Renal pelvis (tissue), 4 donors: Measurements from ENCODE around the gene CIITA. TPM values are rescaled to one million over a fixed set of nuclear protein-coding genes. Genes with fewer than 3 reads are reported as not detected.
"Not testable (repeated sequence)": the region's sequence is repeated elsewhere in the genome, so short reads cannot be mapped to it uniquely, and the experiment has no call there.

Experiments
- DNase-seq: peaks from one replicate; pipeline ENCODE4 v3.0.0-alpha.2; 2013
- polyA plus RNA-seq, 3 donors: library from polyadenylated mRNA; unstranded; fragments of 120-200 nt; gene quantifications; one replicate each; pipeline ENCODE4 v1.2.1, GENCODE V29; 2013; ENCODE audit not compliant: insufficient read length in 3 of 3

The CIITA gene
- polyA plus RNA-seq, 3 donors: 3.6 to 7.0 (median 6.7) TPM

DNA sequence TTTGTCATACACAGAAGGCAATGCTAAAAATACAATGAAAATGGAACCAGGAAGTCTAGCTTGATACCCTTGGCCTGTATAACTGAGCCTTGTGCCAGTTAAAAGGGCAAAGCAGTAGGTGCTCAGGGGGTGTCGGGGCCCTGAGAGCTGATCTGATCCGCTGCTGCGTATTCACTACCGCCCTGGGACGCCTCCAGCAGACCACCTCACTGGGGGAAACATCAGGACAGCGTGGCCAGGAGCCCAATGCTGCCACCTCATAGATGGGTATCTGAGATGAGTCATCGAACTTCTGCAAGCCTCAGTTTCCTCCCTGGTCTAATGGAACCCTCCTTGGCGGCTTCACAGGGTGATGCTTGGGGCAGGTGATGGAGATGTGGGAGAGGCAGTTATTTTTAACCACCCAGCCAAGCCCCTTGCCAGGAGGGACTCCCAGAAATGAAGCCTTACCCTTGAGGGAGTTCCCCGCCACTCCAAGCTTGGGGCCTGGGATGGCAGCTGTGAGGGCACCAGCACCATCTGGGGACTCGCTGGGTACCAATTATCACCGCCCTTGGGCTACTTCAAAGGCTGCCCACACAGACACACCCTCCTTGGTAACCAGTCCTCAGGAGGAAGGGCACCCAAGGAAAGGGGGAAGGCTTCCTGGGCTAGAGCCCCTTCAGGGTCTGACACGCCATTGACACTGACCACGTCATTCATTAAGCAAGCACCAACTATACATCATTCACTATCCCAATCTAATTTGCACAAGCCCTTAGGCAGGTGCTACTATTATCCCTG is 57.5 kb downstream of the CIITA start:
- no peak for DNase-seq

DNA sequence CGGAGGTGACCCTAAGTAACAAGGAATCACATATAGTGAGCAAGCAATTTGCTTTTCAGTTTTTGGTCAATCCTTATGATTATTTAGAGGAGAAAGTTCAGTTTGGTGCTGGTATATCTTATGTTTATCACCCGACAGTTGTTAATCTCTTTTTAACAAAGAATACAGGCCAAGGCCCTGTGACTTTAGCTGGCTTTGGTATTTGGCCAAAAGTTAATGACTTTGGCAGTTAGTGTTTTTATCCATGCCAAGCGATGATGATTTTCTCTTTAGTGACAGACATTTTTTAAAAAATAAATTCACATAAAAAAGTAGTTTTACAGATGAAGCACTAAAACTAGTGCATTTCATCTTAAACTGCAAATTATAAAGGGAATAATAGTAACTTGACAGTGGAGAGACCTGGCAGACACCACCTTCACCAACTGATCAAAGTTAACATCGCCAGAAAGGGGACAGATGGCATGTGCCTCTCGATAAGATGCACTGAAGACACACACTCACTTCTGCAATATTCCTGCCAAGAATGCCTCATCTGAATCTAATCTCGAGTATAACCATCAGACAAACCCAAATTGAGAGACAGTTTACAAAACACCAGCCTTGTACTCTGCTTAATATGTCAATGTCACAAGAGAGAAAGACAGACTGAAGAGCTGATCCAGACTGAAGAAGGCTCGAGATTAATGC is 58.4 kb downstream of the CIITA start:
- DNase-seq: no peak

DNA sequence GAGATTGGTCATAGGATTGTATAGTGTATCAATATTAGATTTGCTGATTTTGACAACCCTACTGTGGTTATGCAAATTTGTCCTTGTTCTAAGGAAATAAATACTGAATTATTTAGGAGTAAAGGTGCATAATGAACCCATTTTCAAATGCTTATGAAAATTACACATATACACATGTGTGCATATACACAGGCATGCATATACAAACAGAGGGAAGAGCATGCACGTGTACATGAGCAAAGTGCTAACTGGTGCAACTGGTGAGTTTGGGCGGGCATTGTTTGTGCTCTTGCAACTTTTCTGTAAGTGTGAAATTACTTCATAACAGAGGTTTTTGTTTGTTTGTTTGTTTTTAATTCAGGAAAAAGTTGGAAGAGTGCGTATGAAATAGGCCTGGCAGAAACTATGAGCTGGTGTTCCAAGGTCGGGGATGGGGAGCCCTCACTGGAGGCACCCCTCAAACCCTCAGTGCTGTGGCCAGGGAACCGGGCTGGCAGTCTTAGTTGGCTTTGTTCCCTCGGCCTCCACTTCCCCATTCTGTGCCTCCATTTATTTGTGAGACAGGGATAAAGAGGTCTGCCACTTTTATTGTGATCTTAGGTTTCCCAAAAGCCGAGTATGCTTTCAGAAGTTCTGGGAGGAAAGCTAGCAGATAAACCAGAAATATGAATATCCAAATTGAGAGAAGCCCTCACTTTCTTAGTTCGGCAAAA is 59.4 kb downstream of the CIITA start:
- DNase-seq: no peak

DNA sequence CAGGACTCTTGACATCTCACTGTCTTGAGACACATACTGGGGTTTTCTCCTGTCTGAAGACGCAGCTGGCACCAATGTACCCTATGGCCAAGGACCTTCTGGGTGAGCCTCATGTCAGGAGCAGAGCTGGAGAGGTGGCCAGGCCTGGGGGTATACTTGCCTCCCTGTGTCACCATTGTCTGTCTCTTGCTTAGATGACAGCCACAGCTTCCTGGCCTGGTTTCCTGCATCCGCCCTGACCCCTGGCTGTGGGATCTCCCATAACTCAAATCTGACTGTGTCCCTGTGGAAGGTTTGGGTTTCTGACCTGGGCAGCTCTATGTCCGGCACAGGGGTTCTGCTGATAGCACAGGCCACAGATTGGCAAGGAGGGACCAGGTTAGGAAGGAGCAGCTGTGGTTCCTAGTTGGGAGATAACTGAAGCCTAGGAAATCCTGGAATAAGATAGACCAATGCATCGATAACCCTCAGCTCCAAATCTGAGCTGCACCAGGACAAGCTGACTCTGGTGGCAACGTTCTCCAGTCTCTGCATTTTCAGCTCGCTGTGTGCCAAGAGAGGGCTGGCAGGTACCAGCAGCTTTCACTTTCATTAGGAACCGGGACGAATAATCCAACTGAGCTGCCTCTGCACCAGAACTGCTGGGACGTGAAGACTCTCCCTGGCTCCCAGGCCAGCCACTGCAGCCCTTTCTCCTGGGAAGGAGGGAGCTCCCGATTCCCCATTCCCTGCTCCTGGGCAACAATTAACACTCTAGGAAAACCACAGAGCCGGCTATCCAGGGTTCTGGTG is 60.3 kb downstream of the CIITA start:
- no peak for DNase-seq

DNA sequence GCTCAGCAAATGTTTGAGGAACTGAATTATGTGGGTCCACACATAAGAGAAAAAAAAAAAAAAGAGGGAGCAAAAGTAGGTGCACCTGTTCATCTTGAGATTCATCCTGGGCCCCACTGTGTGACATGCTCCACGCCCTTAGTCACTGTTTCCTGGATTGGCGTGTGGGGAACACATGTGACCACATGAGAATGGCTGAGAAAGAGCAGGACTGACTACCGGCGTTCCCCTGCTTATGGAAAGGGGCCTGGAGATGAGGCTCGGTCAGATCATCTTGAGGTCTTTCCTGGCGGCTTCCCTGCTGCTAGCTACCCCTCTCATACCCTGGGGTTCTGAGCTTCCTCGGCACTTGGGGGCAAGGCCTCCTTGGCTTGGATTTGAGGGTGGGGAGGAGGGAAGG is 61.3 kb downstream of the CIITA start:
- DNase-seq: no peak

DNA sequence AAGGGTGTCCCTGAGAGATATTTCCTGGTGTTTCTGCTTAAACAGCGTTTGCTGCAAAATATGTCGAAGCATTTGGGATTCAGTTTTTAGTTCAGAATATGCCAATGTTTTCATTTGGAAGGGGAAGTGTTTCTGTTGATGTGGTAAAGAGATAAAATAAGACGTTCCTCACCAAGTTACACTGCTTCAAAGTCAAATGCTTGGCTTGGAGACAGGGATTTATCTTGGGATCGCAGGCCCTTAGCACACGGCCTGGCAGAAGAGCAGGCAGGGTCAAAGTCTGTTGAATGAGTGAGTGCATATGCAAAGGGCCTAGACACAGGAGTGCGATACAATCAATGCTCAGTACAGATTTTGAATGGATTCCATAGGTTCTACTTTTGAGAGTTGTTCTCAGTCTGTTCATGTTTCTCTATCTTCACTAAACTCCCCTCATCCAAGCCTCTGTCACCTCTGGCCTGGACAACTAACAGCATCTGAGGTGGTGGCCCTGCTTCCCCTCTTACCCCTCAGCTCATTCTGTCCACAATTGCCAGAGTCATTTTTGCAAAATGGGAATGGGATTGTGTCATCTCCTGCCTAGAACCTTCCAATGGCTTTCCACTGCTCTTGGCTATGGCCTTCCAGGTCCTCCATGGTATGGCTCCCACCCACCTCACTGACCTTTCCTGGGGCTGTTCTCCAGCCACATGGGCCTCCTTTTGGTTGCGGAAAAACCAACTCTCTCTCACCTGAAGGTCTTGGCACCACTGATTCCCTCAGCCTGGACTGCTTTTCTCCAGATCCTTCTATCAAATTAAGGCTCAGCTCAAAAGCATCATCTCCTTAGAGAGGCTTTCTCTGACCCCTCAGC is 62.0 kb downstream of the CIITA start:
- no peak for DNase-seq

DNA sequence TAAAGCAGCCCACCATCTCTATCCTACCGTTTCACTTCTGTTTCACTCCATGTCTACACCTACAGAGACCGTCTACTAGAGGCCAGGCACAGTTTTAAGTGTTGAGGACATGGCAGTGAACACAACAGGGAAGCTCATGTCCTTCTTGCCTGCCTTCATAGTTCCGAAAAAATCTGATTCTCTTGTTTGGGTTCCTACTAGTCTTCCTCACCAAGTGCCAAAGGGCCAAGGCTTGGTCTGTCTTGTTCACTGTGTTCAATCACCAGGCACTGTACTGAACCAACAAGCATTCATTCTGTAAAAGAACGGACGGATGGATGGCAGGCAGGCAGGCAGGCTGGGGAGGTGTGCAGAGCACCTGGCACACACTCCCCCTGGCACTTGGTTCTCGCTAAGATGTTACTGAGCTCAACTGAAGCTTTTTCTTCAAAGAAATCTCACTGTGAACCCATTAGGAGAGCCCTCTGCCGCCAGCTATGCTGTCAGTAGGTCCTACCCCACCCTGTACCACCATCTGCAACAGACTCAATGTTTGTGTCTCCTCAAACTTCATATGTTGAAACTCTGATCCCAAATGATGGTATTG is 62.7 kb downstream of the CIITA start:
- no peak for DNase-seq

DNA sequence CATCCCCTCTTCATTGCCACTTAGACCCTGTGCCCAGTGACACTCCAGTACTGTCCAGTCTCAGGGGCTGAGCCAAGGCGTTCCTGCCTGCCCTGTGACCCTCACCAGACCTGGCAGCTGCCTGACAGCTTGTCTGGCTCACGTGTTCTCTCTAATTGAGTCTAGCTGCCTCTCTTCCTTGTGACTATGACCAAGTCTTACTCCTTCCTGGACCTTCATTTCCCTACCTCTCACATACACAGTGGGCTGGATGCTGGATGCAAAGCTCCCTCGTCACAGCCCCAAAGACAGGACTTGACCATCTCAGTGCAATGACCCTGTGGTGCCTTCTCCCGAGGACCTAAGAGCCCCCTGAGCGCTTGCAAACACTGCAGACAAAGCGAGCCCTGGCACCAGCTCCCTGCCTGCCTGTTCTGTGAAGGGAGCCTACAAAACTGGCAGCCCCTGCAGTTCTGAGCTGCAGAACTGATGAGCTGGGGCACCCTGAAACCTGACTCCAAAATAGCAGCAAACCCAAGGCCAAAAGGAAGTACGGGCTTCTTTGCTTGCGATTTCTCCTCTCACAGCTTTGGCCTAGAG is 63.6 kb downstream of the CIITA start:
- no peak for DNase-seq

DNA sequence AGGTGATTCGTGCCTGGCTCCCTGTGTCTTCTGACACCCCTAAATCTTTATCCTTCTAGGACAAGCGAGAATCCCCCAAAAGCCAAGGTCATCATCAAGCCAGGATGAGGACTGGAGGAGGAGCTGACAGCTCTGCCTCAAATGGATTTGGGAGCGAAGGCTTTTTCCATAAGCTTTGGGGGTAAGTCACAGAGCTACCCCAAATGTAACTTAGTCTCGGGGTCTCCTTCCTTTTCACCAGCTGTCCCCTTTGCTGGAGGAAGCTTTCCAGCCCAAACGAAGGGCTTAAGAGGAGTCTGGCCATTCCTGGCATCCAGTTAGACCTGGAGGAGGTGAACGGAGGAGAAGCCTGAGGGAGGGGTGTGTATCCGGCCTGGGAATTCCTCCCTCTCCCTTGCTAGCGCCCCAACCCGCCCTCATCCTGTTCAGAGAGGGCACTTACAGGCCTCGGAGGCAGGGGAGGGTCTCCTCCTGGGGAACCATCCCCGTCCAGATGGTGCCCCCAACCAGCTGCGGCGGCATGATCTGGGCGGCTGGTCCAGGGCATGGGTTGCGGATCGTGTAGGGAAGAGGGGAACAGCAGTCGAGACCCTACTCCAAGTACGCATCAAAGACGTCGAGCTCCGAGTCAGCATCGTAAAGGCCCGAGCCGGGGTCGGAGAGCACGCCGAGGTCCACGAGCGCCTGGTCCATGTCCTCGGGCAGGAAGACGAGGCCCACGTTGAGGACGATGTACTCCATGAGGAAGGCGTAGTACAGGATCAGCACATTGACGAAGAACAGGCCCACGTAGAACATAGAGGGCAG is 64.3 kb downstream of the CIITA start:
- DNase-seq: no peak

DNA sequence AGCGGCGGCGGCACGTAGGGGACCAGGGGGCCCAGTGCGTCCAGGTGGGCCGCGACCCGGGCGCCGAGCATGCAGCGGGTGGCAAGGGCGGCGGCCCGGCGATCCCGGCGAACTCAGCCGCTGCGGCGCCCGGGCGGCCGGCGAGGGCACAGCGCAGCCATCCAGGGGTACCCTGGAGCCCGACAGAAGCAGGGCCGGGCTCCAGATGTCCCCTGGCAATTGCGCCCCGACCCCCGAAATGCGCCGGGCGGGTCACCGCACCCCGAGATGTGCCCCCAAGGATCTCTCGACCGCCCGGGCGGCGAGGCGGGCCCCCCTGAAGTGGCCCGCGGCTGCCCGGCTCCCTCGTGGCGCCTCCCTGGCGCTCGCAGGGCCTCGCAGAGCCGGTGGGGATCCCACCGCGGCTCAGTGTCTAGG is 64.9 kb downstream of the CIITA start:
- not testable (repeated sequence) for DNase-seq

DNA sequence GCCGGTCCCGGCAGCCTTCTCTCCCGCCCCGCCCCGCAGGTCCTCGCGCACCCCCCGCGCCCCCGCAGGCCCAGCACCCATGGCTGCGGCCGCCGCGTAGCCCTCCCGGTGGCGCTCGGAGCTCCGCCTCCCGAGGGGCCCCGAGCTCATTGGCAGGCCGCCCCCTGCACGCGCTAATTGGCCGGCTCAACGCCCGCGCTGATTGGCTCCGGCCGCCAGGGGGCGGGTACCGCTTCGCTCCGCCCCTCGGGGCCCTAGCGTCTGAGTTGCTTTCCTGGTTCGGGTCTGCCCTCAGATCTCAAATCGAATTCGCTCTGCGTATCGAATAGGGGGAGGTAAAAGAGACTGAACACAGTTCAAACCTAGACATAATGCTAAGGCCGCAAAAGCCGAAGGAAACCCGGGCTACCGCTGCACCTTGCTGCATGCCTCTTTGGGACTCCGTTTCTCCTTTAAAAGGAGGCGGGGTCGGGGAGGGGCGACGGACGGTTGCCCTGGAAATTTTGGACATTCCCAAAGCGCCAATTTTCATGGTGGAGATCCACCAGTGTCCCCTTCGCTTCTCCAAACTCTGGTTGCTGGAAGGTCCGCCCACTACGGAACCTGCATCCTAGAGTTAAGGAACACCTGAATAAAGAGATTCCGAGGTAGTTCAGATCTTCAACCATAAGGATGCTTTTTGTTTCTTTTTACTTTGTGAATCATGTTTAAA is 65.5 kb downstream of the CIITA start, which contains the start of gene DEXI:
TSS of gene DEXI (minus strand) at position 117 of the 712 bp plus-strand sequence. CDS start 463 bp downstream, outside the sequence.
- DNase-seq: peak; percentile 91

DNA sequence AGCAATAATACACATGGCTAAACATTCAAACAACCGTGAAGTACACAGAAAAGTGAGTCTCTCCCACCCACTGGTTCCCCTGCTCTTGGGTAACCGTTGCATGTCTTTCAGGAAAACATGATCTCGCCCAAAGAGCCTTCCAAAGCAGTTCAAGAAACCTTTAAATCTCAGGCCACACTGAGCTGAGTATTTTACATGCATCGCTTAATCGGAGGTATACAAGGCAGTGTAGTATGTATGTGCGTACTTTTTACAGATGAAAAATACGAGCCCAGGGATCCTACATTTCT is 66.0 kb downstream of the CIITA start:
- no peak for DNase-seq

DNA sequence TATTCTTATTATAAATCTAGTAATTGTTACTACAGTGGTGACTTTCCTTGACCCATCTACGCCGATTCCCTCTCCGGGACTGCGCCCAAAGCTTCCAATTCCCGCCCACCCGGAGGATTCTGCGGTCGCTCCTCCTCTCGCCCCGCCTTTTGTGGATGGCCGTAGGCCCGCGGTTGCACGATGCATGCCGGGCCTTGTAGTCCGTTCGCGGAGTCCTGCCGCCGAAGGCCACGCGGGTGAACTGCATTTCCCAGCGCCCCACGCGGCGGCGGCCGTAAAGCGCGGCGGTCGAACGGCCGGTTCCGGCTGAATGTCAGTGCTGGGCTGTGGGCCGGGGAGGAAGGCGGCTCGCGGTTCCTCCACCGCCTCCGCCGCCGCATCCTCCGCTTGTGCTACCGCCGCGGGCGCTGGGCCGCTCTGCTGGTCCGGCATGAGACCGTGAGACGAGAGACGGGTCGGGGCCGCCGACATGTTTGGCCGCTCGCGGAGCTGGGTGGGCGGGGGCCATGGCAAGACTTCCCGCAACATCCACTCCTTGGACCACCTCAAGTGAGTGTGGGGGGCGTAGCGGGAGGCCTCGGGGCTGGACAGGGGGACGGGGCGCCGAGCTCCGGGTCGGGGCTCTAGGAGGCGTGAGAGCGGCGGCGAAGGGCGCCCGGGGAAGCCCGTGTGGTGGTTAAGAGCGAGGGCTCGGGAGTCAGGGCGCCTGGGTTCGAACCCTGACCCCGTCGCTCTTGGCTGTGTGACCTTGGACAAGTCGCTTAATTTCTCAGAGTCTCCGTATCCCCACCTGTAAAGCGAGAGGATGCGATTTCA is 67.5 kb downstream of the CIITA start, which contains the start of gene CLEC16A:
TSS of gene CLEC16A (plus strand) at position 316 of the 816 bp plus-strand sequence. CDS start at position 470, 154 bp downstream.
- DNase-seq: peak; percentile 95

DNA sequence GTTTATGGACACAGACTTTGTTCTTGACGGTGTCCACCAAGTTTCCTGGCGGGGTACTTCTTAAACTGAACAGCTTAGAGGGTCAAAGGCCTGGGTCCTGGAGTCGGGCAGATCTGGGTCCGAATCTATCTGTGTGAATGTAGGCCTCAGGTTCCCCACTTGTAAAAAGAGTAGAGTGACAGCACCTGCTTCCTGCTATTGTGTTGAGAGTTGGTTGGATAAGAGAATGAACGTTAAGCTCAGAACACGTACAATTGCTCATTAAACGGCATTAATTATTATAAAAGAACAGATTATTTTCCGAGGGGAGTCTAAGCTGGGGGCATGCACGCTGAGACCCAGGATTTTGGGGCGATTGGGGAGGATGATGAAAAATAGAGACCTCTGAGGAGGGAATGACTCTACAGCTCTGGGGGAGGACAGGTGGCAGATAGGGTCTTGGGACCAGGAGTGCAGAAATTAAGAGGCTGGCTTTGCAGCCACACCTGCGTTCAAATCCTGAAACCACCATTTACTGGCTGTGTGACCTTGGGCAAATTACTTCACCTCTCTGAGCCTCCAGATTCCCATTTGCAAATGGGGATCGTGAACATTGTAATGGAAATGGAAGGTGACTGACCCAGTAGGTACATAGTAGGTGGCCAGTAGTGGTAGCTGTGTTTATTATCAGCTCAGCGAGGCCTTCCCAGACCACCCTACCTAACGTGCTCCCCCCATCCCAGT is 68.2 kb downstream of the CIITA start:
- no peak for DNase-seq

DNA sequence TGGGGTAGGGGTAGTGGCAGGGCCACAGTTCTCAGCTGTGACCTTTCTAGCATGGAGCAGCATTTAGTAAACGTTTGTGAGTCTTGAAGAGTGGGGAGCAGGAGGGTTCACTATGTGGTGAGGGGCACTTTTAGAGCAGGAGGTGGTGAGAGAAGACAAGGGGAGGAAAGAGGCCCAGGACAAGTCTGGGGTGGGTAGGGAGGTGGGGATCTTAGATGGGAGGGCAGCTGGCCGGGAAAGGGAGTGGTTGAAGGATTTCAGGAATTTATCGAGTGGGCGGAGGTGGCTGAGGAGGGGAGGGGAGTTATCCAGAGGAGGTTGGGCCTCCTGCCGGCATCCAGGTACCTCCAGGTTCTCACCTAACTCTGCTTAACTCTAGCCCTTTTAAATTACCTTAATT is 69.3 kb downstream of the CIITA start:
- DNase-seq: no peak

DNA sequence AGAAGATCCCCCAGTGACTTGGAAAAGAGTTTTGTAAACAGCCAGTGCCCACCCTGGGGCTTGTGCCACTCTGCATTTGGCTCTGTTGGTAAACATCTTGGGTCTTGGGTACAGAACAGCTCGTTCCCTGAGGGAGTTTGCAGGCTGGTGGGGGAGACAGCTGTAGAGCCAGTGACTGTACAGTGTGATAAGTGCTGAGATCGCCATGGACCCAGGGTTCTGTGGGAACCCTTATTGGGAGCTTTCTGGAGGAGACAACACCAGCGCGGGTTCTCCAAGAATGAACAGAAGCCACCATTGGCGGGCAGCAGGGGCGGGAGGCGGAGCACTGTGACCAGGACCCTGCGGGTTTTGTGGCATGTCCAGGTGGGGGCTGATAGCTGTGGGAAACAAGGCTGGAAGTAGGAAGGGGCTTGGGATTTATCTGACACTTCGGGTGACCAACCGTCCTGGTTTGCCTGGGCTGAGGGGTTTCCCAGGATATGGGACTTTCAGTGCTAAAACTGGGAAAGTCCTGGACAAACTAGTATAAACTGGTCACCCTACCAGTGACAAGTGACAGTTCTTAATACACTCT is 70.3 kb downstream of the CIITA start:
- no peak for DNase-seq
